KOPT-K1 (cell line): ENCODE data around the gene CARS2.
"Not testable (repeated sequence)": the region's sequence is repeated elsewhere in the genome, so short reads cannot be mapped to it uniquely, and the experiment has no call there.

Experiments
- H3K27ac ChIP-seq: fragments of 200-600 bp; sonication (generic); 2 replicates; pipeline ENCODE4 v1.5.1; 2016; ENCODE audit warnings: antibody characterized with exemption, mild to moderate bottlenecking, low read depth, low read length; ENCODE audit not compliant: poor library complexity, severe bottlenecking
- H3K36me3 ChIP-seq: fragments of 200-600 bp; sonication (generic); 2 replicates; pipeline ENCODE4 v1.5.1; 2017; ENCODE audit warnings: antibody characterized with exemption, mild to moderate bottlenecking, low read length, moderate library complexity; ENCODE audit not compliant: insufficient read depth
- H3K9me3 ChIP-seq: fragments of 200-600 bp; sonication (generic); 2 replicates; pipeline ENCODE4 v1.5.1; 2017; ENCODE audit warnings: antibody characterized with exemption, low read length, mild to moderate bottlenecking; ENCODE audit not compliant: insufficient read depth, poor library complexity, severe bottlenecking

Gene CARS2

GRCh38 chr13:110635405-110636002, 70.4 kb downstream of the CARS2 start:
- H3K9me3 ChIP-seq, result no peaks in the 10 kb centered on the region

GRCh38 chr13:110634558-110634957, 71.4 kb downstream of the CARS2 start:
- H3K36me3 ChIP-seq, result peaks cover 79% of the 10 kb centered on the region
- no peak overlapping the region for H3K27ac ChIP-seq
- no peaks in the 10 kb centered on the region for H3K9me3 ChIP-seq

More at GRCh38 chr13:110635405-110636002, 70.4 kb downstream of the CARS2 start:
- Histone ChIP-seq H3K36me3 (peaks cover 79% of the 10 kb centered on the region), H3K27ac (no peak overlapping the region)

GRCh38 chr13:110633776-110634175, 72.1 kb downstream of the CARS2 start:
- Histone ChIP-seq H3K9me3 (no peaks in the 10 kb centered on the region), H3K36me3 (peaks cover 79% of the 10 kb centered on the region), H3K27ac (no peak overlapping the region)

GRCh38 chr13:110632255-110632654, 73.7 kb downstream of the CARS2 start:
- H3K36me3 ChIP-seq, result peaks cover 79% of the 10 kb centered on the region

GRCh38 chr13:110630566-110631119, 75.3 kb downstream of the CARS2 start:
- Histone ChIP-seq H3K9me3 (no peaks in the 10 kb centered on the region), H3K36me3 (peaks cover 73% of the 10 kb centered on the region), H3K27ac (no peak overlapping the region)

More at GRCh38 chr13:110632255-110632654, 73.7 kb downstream of the CARS2 start:
- H3K9me3 ChIP-seq, H3K27ac ChIP-seq: not testable (repeated sequence)

- H3K9me3 ChIP-seq, result no peaks in the 10 kb centered on the region
- H3K36me3 ChIP-seq, result peaks cover 73% of the 10 kb centered on the region
- H3K27ac ChIP-seq, result no peak overlapping the region
These were observed 76.2 kb downstream of the CARS2 start for GRCh38 chr13:110629735-110630134.

GRCh38 chr13:110628952-110629701, 76.8 kb downstream of the CARS2 start:
- Histone ChIP-seq H3K9me3 (no peaks in the 10 kb centered on the region), H3K36me3 (peaks cover 73% of the 10 kb centered on the region), H3K27ac (no peak overlapping the region)

- Histone ChIP-seq H3K36me3 (peaks cover 75% of the 10 kb centered on the region), H3K9me3 (no peaks in the 10 kb centered on the region), H3K27ac (no peak overlapping the region)
These were observed 77.5 kb downstream of the CARS2 start for GRCh38 chr13:110628477-110628793.

- Histone ChIP-seq H3K27ac (no peak overlapping the region), H3K9me3 (no peaks in the 10 kb centered on the region), H3K36me3 (peaks cover 80% of the 10 kb centered on the region)
These were observed 78.0 kb downstream of the CARS2 start for GRCh38 chr13:110627761-110628476.

GRCh38 chr13:110627351-110627750, 78.6 kb downstream of the CARS2 start:
- Histone ChIP-seq H3K27ac (no peak overlapping the region), H3K36me3 (peaks cover 85% of the 10 kb centered on the region), H3K9me3 (no peaks in the 10 kb centered on the region)

- Histone ChIP-seq H3K36me3 (peaks cover 88% of the 10 kb centered on the region), H3K27ac (no peak overlapping the region)
These were observed 79.4 kb downstream of the CARS2 start for GRCh38 chr13:110626521-110626920.

GRCh38 chr13:110625771-110626321, 80.1 kb downstream of the CARS2 start:
- Histone ChIP-seq H3K36me3 (peaks cover 82% of the 10 kb centered on the region), H3K9me3 (no peaks in the 10 kb centered on the region), H3K27ac (no peak overlapping the region)

More at GRCh38 chr13:110626521-110626920, 79.4 kb downstream of the CARS2 start:
- H3K9me3 ChIP-seq, result no peaks in the 10 kb centered on the region

GRCh38 chr13:110624766-110625756, 80.9 kb downstream of the CARS2 start:
- Histone ChIP-seq H3K27ac (no peak overlapping the region), H3K9me3 (no peaks in the 10 kb centered on the region), H3K36me3 (peaks cover 74% of the 10 kb centered on the region)

- peaks cover 35% of the 10 kb centered on the region for H3K36me3 ChIP-seq
- H3K27ac ChIP-seq, result no peak overlapping the region
These were observed 85.3 kb downstream of the CARS2 start for GRCh38 chr13:110620596-110620995.

More at GRCh38 chr13:110620596-110620995, 85.3 kb downstream of the CARS2 start:
- H3K9me3 ChIP-seq, result no peaks in the 10 kb centered on the region
